Eye (tissue), 1 donor: ENCODE measurements around the gene KIDINS220.
"Not testable (repeated sequence)": the region's sequence is repeated elsewhere in the genome, so short reads cannot be mapped to it uniquely, and the experiment has no call there.

ENCODE experiments used
- DNase-seq: peaks from one replicate; pipeline ENCODE4 v3.0.0-alpha.2; 2015

KIDINS220 gene

DNA sequence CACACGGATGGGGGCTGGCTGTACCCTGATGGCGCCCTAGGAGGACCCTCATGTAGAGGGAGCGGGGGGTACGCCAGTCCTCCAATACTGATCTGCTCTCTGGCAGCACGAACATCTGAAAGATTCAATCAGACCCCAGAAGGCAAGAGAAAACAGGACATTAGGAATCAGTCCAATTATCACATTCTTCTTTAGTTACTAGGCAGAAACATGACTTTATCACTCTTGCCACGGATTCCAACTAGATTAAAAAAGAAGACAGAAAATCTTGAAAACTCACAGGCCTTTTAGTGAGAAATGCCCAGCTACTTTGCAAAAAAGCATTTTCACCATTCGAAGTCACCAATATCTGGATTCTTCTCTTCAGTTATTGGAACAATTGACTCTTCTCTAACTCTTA is 87.2 kb downstream of the KIDINS220 start:
- DNase-seq = no peak

DNA sequence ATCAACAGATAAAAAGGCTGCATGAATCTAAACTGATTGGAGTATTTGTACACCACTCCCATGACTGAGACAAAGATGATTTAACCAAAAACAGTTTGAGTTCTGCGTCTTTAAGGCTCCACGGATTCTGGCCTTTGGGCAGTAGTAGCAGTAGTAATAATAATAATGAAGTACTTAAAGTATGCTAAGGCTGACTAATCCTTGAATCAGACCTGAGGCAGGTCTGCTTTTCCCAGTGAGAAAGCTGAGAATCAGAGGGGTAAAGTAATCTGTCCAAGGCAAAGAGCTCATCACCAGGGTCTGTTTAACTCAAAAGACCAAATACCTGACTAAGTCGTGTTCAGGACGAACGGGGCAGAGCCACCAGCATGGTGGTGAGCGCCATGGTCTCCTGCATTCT is 94.2 kb downstream of the KIDINS220 start:
- no peak for DNase-seq

DNA sequence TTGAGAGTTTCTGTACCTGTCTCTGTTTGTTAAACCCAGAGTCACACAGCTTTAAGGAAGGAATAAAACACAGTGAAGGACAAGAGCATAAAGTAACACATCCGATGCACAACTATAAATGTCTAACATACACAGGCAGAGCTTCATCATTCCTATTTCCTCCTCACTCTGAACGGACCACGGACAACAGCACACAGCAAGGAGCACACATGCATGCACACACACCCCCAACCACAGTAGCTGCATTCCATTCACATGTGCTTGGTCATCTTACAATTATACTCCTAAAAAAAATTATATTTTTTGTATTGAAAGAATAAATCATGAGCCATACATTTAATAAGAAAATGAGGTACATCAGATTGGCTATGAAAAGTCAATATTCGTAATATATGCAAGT is 97.3 kb downstream of the KIDINS220 start:
- no peak for DNase-seq

DNA sequence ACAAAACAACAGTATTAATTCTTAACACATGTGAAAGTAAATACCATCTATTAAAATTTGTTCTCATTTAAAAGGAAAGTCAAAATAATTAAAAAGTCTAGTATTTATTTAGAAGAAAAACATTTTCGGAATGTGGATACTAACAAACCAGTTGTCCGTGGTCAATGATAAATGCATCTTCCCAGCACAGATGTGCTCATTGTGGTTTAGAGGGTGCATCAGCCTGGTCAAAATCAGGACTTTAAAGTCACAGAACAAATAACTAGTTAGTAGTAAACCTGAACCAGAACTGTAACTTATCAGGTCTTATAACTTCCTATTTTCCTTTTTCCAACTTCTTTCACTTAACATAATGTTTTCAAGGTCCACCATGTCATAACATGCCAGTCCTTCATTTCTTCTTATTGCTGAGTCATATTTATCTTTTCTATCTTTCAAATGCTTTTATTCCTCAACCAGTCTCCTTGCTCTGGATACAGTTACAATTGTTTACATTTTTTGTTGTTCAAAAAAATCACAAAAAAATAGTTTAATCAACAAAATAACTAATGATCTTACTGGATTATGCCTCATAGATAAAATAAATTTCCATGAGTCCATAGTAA is 99.7 kb downstream of the KIDINS220 start:
- no peak for DNase-seq

DNA sequence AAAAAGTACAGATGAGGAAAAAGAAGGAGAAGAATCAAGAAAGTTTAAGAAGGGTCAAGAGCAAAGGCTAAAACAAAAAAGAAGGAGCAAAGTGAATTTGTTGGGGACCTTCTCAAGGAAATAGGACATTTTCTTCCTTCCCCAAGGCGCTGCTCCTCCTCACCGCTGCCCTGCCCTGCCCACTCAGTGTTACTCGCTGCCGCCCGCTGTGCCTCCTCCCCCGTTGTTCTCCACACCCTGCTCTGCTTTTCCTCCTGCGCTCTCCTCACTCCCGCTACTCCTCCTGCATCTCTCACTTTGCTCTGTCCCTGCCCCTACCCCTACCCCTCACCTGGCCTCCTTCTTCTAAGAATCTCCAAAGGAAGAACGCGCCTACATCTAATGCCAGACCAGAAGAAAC is 104.8 kb downstream of the KIDINS220 start:
- DNase-seq = no peak

DNA sequence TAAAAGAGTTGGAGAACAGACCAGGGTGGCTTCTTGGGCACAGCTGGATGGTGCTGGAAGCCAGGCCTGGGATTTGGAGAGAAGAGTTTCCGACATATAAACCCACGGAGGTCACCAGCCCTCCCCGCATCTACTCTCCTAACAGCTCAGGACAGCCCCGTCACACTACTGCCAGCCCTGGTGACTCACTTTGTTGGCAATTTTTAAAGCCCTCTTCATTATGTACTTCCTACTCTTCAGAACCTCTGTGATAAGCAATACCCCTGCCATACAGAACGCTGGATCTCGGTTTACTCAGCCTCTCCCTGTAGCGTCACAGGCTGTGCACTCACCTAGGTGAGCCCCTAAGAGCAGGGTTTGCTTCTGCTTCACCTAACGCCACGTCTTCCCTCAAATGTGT is 107.5 kb downstream of the KIDINS220 start:
- no peak for DNase-seq

DNA sequence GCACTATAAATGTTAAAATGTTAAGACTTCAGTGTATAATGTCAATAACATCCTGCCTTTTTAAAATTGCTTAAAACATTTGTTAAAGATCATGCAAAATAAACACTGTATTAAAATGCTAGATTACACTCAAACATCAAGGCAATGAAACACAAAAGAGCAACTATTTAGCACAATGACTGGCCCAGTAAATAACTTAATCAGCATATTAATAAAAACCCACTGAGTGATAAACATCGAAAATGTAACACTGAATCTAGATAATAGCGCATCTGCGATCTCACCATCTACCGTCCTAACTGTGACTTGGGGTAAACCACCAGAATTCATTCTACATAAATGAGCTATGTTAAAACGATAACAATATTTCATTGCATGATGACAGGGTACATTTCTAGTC is 108.3 kb downstream of the KIDINS220 start:
- not testable (repeated sequence) for DNase-seq

DNA sequence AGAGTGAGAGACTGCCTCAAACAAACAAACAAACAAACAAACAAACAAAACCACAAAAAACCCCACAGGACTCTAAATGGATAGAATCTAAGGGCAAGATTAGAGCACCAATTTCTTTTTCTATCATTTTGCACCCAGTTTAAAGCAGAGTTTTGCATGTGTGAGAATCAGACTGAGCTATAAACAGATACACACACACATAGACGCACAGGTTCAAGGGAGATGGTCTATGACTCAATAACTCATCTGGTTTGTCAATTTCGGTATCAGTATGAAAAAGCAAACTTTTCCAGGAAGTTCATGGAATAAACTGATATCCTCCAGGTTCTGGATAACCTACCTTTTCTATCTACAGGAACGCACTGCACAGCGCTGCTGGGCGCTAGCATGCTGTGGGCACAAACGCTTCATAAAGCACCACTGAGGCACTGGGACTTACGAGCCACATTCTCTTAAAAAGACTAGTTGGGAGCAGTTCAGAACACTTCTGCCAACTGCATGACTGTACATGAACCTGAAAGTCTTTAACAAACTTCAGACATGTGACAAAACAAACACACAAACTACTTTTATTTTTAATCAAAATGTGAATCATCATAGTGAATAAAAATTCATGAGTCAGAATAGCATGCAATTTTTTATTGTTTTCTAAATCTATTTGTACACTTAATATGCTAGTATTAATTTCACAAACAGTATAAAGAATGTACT is 109.0 kb downstream of the KIDINS220 start:
- DNase-seq = no peak

DNA sequence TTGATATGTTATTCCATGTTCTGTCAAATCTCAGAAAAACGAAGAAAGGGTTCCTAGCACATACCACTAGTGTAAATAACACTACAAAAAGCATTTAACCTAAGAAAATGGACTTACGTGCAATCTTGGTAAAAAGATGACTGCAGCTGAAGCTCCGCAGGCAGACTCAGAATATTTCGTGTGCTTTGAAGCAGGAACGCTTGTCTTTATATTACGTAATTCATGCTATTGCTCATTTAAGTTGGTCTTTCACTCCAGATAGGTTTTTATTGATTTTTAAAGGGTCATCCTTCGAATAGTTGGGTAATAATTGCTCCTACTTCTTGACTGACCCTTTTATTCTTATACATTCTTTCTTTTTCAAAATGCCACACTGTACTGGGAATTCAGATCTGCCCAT is 111.6 kb downstream of the KIDINS220 start:
- no peak for DNase-seq

DNA sequence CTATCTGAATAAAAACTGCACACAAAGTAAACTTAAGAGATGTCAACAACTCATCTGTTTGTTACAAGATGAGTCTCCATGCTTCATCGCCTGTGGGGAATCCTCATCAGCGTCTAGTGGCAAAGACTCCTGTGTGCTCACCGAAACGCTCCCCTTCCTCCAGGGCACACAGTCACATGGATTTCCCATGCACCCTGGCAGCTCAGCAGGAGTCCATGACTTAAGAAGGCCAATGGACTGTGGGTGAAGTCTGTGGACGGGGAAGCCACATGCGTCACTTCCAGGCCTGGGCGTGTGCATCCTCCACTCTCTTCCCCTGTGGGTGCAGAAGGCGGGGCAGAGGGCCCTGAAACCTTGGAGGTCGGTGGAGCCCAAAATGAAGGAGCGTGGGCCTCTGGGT is 114.4 kb downstream of the KIDINS220 start:
- no peak for DNase-seq

DNA sequence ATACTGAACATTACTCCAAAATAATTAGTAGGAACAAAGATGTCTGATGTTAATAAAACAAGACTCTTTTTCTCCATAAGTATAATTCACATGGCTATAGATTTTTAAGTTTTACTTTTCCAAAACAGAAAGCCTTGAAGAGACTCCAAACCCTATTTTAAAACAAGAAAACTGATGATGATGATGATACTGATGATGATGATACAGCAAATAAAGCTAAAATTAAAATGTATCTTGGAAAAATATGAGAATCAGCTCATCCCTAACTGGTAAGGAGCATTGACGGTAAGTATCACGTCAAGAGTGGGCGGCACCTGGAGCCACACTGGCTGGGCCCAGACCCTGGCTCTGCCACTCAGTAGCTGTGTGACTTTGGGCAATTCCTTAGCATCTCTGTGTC is 116.0 kb downstream of the KIDINS220 start:
- no peak for DNase-seq

DNA sequence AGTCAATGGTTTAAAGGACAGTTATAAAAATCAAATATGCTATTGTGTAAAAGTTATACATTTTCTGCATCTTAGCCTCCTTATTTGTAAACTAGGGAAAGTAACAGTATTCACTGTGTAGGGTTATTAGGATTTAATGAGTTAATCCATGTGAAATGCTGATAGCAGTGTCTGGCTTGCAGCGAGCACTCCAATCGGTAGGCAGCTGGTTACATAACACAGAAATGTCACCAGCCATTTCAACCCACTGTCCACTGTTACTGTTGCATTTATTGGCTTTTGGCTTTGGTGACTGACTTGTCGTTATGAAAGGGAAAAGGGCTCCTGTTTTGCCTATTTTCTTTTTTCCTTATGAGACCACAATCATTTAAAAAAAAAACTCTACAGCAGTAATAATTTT is 116.7 kb downstream of the KIDINS220 start:
- DNase-seq = no peak

DNA sequence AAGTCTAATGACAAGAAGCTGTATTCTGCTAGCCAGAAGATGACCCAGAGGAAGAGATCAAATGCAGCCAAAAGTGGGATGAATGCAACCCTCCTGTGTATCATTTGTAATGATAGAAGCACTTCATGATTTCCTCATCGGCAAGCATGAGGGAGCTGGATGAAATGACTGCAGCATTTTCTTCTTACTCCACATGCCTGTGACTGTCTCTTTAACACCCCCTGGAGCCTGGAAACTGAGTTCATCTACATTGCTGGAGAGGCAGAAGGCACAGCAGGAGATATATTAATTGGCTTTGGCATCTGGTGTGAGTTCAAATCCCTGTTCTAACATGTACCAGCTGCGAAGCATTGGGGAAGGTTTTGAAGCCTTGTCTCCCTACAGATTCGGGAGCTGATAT is 117.9 kb downstream of the KIDINS220 start:
- no peak for DNase-seq

DNA sequence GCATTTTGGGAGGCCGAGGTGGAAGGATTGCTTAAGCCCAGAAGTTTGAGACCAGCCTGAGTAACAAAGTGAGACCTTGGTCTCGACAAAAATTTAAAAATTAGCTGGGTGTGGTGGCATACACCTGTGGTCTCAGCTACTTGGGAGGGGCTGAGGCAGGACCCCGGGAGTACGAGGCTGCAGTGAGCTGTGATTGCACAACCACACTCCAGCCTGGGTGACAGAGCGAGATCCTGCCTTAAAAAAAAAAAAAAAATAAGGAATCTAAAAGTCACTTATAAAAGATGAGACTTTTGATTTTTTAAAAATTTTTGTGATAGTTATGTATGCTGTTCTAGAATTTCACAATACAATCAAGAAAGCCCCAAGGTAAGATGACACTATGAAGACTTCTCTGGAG is 122.4 kb downstream of the KIDINS220 start:
- DNase-seq = no peak

DNA sequence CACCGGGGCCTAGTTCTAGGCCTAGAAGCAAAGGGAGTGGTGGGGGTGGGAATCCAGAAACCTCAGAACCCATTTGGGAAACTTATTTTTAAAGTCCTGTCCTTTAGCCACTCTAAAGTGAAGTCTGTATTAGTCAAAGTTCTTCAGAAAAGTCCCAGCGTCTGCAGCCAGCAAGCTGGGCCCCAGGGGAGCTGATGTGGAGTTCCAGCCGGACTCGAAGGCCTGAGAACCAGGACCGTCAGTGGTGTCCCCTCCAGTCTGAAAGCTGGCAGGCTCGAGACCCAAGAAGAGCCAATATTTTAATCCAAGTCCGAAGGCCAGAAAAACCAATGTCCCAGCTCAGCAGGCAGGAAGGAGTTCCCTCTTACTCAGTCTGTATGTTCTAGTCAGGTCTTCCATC is 123.1 kb downstream of the KIDINS220 start:
- DNase-seq = no peak

DNA sequence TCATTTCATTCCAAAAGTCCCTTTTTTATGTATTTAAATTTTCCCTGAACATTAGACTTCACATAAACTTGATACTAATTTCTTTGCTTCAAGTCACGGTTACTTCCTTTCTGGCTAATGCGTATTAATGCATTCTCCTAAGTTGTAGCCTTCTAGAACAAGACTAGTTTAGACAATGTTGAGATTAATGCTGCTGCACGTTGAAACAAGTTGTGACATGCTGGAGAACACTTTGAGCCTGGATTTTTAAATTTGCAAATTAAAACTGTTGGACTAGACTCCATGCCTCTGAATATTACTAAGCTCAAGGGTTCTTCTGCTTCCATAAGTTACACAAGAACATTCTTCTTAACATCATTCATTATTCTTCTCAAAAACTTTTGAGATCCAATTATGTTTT is 126.5 kb downstream of the KIDINS220 start:
- no peak for DNase-seq

DNA sequence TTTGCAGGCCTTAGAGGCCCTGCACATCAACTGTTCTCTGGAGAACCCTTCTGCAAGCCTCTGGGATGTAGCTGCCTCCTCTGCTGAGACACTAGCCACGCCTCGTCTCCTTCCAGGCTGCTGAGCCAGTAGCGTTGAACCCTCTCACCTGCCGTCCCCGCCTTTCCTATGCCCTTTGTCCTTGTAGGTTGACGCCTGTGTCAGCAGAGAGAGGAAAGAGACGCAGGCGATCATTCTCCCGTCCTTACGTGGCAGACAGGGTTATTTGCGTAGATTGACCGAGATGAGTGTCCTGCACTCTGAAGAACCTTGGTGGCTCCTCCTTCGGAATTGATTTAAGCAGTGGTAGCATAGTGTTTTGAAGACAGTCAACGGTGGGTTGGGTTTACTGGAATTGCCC is 127.8 kb downstream of the KIDINS220 start:
- DNase-seq = no peak

DNA sequence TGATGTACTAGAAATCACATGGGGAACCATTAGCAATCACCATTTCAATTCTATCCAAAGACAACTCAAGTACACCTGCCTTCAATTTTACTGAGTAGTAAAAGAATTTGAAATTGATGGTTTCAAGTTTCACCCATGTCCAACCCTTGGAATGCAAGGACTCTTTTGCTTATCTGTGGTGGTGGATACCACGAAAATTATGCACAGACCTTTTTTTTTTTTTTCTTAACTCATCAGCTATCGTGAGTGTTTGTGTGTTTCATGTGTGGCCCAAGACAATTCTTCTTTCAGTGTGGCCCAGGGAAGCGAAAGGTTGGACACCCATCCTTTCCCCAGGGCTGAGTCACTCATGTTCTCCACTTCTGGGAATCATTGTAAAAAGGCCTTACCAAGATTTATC is 132.5 kb downstream of the KIDINS220 start:
- no peak for DNase-seq

DNA sequence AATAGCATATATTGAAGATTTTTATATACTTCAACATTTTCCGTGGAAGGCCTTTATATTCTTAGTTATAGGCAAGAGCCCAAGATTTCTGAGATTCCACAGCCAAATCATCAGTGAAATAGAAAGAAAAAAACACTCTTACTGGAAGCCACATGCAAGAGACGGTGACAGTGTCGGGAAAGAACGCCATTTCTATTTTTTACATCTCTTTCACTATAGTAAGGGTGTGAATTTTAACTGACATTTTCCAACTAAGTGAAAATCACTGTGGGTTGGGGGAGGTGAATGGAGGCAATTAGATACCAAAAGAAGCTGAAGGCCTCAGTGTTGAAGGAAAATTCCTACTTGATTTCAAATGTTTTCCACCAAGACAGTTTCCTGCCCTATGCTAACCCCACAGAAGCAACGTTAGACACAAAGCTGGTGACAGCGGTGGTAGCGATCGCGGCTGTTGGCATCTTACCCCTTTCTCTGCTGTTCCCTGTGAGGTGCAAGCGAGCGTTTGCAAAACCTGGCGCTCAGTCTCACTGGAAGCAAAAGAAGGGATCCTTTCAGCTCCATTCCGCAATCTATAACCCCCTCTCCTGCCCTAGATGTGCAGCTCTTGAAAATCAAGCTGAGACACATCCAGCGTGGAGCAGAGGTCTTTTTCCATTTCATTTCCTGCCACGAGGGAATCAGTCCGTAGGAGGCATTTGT is 135.6 kb downstream of the KIDINS220 start:
- no peak for DNase-seq

DNA sequence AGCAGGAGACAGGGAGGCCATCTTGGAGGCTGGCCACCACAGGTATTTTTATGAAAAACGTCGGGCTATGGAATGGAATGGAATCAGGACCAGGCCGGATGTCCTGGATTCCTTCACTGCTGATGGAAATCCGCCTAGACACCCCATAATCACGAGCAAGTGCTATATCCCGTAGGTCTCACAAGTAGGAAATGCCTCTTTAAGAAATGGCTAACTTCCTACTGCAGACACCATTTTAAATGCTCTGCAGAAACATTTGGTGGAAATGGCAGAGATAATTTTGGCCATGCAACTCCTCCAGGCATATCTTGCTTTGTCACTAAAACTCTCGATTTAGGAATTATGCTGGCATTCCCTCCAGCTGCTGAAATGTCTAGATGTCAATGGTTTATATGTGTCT is 137.6 kb downstream of the KIDINS220 start:
- DNase-seq = no peak

DNA sequence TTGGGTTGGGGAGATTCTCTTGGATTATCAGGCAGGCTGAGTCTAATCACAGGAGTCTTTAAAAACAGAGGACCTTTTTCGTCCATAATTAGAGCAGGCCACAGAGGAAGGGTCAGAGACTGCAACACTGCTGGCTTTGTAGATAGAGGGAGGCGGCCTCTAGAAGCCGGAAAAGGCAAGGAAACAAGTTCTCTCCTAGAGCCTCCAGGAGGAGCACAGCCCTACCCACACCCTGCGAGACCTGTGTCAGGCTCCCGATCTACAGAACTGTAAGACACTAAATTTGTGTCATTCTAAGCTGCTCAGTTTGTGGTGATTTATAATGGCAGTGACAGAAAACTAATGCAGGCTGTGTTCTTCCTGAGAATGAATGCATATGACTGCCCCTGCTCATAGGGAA is 140.2 kb downstream of the KIDINS220 start:
- DNase-seq = no peak

DNA sequence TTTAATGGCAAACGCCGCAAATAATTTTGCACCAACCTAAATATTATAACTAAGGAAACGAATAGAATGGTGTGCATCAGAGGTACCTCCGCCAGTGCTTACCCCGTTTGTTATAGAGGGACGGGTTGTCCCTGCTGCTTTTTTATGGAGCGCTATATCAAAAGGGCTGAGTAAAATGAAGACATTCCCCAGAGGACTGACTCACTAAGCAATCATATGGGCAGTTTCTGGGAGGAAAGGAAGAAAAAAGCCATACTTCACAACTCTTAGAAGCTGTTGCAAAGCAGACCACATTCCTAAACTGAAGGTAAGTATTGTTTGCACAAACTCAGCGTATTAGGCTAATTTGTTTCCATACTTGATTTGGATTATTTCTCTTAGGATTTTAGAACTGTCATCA is 142.7 kb downstream of the KIDINS220 start:
- DNase-seq = no peak

DNA sequence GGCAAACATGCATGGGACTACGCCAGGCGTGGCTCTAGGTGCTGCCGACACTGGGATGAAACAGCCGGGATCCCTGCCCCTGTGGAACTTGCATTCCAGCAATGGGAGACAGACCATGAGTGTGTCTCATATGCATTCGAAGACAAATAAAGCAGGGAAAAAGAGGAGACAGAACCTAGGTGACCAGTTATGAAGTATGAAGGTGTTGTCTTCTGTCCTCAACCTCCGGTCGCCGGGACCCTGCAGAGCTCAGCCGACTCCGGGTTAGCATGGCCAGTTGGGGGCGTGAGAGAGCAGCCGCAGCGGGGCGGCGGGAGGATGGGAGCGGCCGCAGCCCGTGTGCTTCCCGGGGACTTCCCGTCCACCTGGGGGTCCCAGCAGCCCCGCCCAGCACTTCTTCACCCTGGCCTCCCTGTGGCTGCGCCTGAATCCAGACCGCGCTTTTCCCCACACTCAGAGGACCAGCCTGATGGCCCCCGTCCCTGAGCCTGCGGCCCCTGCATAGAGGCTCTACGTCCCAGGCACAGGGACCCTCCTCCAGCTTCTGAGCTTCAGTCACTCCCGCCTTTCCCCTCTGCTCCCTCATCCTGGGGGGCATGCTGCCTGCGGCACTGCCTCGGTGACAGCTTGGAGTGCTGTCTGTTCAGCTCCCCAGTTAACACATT is 144.1 kb downstream of the KIDINS220 start:
- peak; percentile 71 for DNase-seq

DNA sequence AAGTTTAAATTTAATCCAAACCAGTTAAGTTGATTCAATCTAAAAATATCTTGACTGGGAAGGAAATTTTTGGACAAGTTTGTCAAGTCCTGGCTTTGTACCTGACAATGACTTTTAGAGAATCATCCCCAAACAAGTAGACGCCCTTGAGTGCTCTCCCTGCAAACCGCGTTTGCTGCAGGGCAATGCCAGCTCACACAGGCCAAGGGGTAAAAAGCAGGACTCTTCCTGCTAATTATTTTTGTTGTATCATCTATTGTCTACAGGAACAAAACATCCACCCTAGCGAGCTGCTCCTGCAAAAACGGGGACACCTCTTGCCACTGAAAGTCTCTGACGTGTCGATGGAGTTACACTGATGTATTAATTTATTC is 144.6 kb downstream of the KIDINS220 start:
- no peak for DNase-seq
